ENCODE data around the gene CADPS2.

GRCh38 chr7:122896509-122896908 is 10.2 kb upstream of the CADPS2 start:
- TF ChIP-seq EZH2phosphoT487 (IDR thresholded peaks at IDR 0.05) (no peak), EZH2 (IDR thresholded peaks at IDR 0.05) (no peak)
- TF ChIP-seq, protein P1, sequence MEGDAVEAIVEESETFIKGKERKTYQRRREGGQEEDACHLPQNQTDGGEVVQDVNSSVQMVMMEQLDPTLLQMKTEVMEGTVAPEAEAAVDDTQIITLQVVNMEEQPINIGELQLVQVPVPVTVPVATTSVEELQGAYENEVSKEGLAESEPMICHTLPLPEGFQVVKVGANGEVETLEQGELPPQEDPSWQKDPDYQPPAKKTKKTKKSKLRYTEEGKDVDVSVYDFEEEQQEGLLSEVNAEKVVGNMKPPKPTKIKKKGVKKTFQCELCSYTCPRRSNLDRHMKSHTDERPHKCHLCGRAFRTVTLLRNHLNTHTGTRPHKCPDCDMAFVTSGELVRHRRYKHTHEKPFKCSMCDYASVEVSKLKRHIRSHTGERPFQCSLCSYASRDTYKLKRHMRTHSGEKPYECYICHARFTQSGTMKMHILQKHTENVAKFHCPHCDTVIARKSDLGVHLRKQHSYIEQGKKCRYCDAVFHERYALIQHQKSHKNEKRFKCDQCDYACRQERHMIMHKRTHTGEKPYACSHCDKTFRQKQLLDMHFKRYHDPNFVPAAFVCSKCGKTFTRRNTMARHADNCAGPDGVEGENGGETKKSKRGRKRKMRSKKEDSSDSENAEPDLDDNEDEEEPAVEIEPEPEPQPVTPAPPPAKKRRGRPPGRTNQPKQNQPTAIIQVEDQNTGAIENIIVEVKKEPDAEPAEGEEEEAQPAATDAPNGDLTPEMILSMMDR (IDR thresholded peaks at IDR 0.05) = no peak

Measured in neural progenitor cell (in vitro differentiated cells).